Colonic mucosa (tissue), 4 donors: Measurements from ENCODE around the gene SPANXN3. TPM values are rescaled to one million over a fixed set of nuclear protein-coding genes. Genes with fewer than 3 reads are reported as not detected.

Source experiments
- DNase-seq: peaks from one replicate; pipeline ENCODE4 v3.0.0-alpha.2; 2020
- H3K27ac ChIP-seq: fragments of 200-600 bp; one replicate; pipeline ENCODE4 v1.8.0; 2021
- H3K27me3 ChIP-seq: fragments of 200-600 bp; one replicate; pipeline ENCODE4 v1.8.0; 2021
- H3K36me3 ChIP-seq: fragments of 200-600 bp; one replicate; pipeline ENCODE4 v1.8.0; 2021
- H3K4me1 ChIP-seq: fragments of 200-600 bp; one replicate; pipeline ENCODE4 v1.8.0; 2021; ENCODE audit warnings: mild to moderate bottlenecking
- H3K4me3 ChIP-seq: fragments of 200-600 bp; one replicate; pipeline ENCODE4 v1.8.0; 2021
- H3K9ac ChIP-seq, 2 donors: one replicate each; pipeline ENCODE4 v1.7.0; 2013; ENCODE audit warnings: control low read depth in 2 of 2, low read depth in 2 of 2, low read length in 2 of 2
- H3K9me3 ChIP-seq: fragments of 200-600 bp; one replicate; pipeline ENCODE4 v1.8.0; 2021
- CTCF ChIP-seq: fragments of 200-600 bp; IDR thresholded peaks from one replicate; pipeline ENCODE4 v1.8.0; 2022; ENCODE audit warnings: antibody characterized with exemption, mild to moderate bottlenecking
- intact Hi-C: fragments of 100-400 bp; cut with DNase I; formaldehyde crosslinking; loops from one replicate; pipeline ENCODE4 v1.14.1; 2022
- total RNA-seq, 2 donors: library from RNA; stranded (reverse); fragmentation: NEBNext Ultra II Directional in 1 of 2; extraction: Animal tissue kit (Norgen Biotek cat#: 25700) in 1 of 2; gene quantifications; one replicate each; pipeline ENCODE4 v1.2.1, GENCODE V29; 2021
- donor health status: healthy.
- donor health status: DM: no; HTN: no; CAD: no.
- donor health status: DM: no; HTN: no; CAD: no.

The SPANXN3 gene
- total RNA-seq, 2 donors from 2014 or later = not detected

DNA sequence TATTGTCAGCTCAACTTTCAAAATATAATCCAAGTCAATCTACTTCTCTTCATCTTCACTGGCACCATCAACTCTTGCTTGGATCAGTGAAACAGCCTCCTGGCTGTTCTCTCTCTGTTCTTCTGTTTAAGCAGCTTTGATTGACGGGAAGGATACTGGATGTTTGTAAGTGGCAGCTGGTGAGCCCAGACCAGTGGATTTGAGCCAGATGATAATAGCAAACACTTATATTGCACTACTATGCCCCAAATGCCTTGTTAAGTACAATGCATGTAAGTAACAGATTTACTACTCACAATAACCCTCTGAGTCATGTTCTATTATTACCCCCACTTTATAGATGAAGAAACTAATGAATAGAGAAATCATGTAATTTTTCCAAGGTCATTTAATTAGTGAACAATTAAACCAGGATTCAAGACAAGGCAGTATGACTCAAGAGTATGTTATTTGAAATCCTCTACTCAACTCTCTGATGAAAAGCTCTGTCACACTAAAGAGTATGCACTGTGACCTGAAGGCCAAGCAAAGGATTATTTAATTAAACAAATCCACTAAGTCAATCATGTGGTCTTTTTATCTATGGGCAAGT lies 44.8 kb downstream of the SPANXN3 start:
- Histone ChIP-seq H3K27me3 (no peaks in the 10 kb centered on the region), H3K9ac (no peak overlapping the region), H3K4me1 (no peaks in the 10 kb centered on the region), H3K27ac (no peak overlapping the region), H3K4me3 (no peak overlapping the region), H3K9me3 (no peaks in the 10 kb centered on the region), H3K36me3 (no peaks in the 10 kb centered on the region)
- no peak for DNase-seq
- intact Hi-C loops = no loop called here
- no peak for TF ChIP-seq CTCF

GRCh38 chrX:143466130-143466529 lies 51.1 kb downstream of the SPANXN3 start:
- Histone ChIP-seq H3K27ac (no peak overlapping the region), H3K27me3 (no peaks in the 10 kb centered on the region), H3K4me3 (no peak overlapping the region), H3K9me3 (no peaks in the 10 kb centered on the region), H3K9ac (no peak overlapping the region), H3K4me1 (no peaks in the 10 kb centered on the region), H3K36me3 (no peaks in the 10 kb centered on the region)
- intact Hi-C loops = no loop called here
- DNase-seq = no peak
- no peak for TF ChIP-seq CTCF

DNA sequence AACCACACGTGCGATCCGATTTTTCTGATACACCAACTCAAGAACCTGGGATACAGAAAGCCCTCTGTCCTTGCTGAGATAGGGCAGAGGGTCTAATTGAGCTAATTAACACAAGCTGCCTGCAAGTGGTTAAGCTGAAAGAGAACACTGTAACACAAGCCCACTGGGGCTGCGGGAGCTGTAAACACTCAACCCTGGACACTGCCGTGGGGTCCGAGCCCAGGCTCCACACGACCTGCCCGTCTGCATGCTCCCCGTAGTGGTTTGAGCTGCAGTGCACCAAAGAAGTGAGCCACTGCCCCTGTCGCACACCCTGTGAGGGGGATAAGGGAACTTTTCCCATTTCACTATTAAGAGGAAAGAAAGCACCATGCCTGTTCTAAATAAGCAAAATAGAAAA lies 54.6 kb downstream of the SPANXN3 start:
- DNase-seq = no peak

DNA sequence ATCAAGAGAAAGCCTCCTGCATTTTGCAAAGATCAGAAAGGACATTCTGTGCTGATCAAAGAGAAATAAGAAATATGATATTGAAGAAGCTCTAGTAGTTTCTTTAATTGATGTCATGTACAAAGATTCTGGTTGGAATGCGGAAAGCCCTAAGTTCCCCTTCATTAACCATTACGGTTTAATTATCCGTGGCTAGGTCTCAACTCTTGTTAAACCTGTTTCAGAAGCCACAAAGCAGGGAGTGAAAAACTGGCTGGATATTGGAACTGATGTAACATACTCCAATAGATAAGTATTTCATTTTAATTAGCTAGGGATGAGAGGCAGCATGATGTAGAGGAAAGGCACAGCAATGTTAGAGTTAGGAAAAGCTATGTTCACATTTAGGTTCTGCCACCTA lies 55.7 kb downstream of the SPANXN3 start:
- H3K9ac ChIP-seq = no peak overlapping the region
- intact Hi-C loops = no loop called here
- DNase-seq = no peak
- no peak overlapping the region for H3K27ac ChIP-seq
- no peaks in the 10 kb centered on the region for H3K9me3 ChIP-seq
- no peak overlapping the region for H3K4me3 ChIP-seq
- H3K27me3 ChIP-seq = no peaks in the 10 kb centered on the region
- H3K36me3 ChIP-seq = no peaks in the 10 kb centered on the region
- no peaks in the 10 kb centered on the region for H3K4me1 ChIP-seq
- no peak for TF ChIP-seq CTCF

More for the DNA sequence above, 54.6 kb downstream of the SPANXN3 start:
- intact Hi-C loops = no loop called here
- Histone ChIP-seq H3K9me3 (no peaks in the 10 kb centered on the region), H3K4me3 (no peak overlapping the region), H3K4me1 (no peaks in the 10 kb centered on the region), H3K27me3 (no peaks in the 10 kb centered on the region), H3K36me3 (no peaks in the 10 kb centered on the region), H3K9ac (no peak overlapping the region), H3K27ac (no peak overlapping the region)
- TF ChIP-seq CTCF = no peak

Other genes starting within 250 kb of the SPANXN3 start
- under 1 TPM; 0.07 to 0.32 TPM for gene SLITRK4, start 118.6 kb upstream of the SPANXN3 start, total RNA-seq
- gene SPANXN2, start 203.3 kb upstream of the SPANXN3 start, total RNA-seq = not detected